Activated CD8-positive, alpha-beta T cell treated with anti-CD3 and anti-CD28 coated beads for 36 hours (primary cell): ENCODE data around the gene ERGIC3. TPM values are rescaled to one million over a fixed set of nuclear protein-coding genes. Genes with fewer than 3 reads are reported as not detected.

Source experiments
- ATAC-seq: fragments of 200-7000 bp; cut with Tn5 transposase; one replicate; pipeline ENCODE4 v1.10.0; 2021; ENCODE audit warnings: mild to moderate bottlenecking, moderate library complexity
- CTCF ChIA-PET: fragments of 350-600 bp; sonication (Branson Sonifier 250); formaldehyde crosslinking; loops from one replicate; lab custom pipeline; 2021; ENCODE audit warnings: antibody characterized with exemption; lab: Charles Lee
- POLR2A ChIA-PET: fragments of 350-600 bp; sonication (Branson Sonifier 250); formaldehyde crosslinking; loops from one replicate; lab custom pipeline; 2021; ENCODE audit warnings: antibody characterized with exemption; lab: Charles Lee
- DNase-seq: peaks from one replicate; pipeline ENCODE4 v3.0.0-alpha.2; 2020
- H3K27ac Mint-ChIP-seq: one replicate; pipeline ENCODE4 v1.8.0; 2021; ENCODE audit warnings: mild to moderate bottlenecking, mixed read lengths
- H3K27me3 Mint-ChIP-seq: one replicate; pipeline ENCODE4 v1.8.0; 2021; ENCODE audit warnings: mixed read lengths
- H3K36me3 Mint-ChIP-seq: one replicate; pipeline ENCODE4 v1.8.0; 2021; ENCODE audit warnings: low read depth, mixed read lengths
- H3K4me1 Mint-ChIP-seq: one replicate; pipeline ENCODE4 v1.8.0; 2021; ENCODE audit warnings: low read depth, mixed read lengths
- H3K4me3 Mint-ChIP-seq: one replicate; pipeline ENCODE4 v1.8.0; 2021; ENCODE audit warnings: mild to moderate bottlenecking, moderate library complexity, mixed read lengths
- H3K9me3 Mint-ChIP-seq: one replicate; pipeline ENCODE4 v1.8.0; 2021; ENCODE audit warnings: mixed read lengths
- CTCF ChIP-seq: fragments of 200-600 bp; IDR thresholded peaks from one replicate; pipeline ENCODE4 v1.8.0; 2022; ENCODE audit warnings: antibody characterized with exemption, mild to moderate bottlenecking
- intact Hi-C: fragments of 100-400 bp; cut with micrococcal nuclease; formaldehyde crosslinking; loops from one replicate; pipeline ENCODE4 v1.10.0; 2022
- total RNA-seq, 2 experiments: library from RNA; stranded (reverse); gene quantifications; one replicate each; pipeline ENCODE4 v1.2.3, GENCODE V29; 2021

The ERGIC3 gene
- total RNA-seq, 2 experiments from 2014 or later = 94.3 to 98.0 TPM

GRCh38 chr20:35571555-35571954 lies 29.7 kb downstream of the ERGIC3 start:
- Mint-ChIP-seq H3K27ac (no peak overlapping the region), H3K27me3 (no peaks in the 10 kb centered on the region), H3K9me3 (peaks cover 7% of the 10 kb centered on the region), H3K4me3 (no peak overlapping the region), H3K4me1 (no peaks in the 10 kb centered on the region), H3K36me3 (peaks cover 2% of the 10 kb centered on the region)
- intact Hi-C loops = no loop called here
- POLR2A ChIA-PET = no interaction called here
- CTCF ChIA-PET = interaction anchor here (0.8 to 1.7 kb wide), 2 partner anchors 9 to 20 kb away, joined by 3 to 4 read pairs; no protein-coding TSS in a partner anchor
- ATAC-seq (no peak), DNase-seq (no peak)
- no peak for TF ChIP-seq CTCF

- DNase-seq (no peak), ATAC-seq (no peak)
- intact Hi-C loops = no loop called here
- no peak for TF ChIP-seq CTCF
- ChIA-PET POLR2A (interaction anchor here (0.7 to 0.9 kb wide), 2 partner anchors 11 to 157 kb away, joined by 3 read pairs; no protein-coding TSS in a partner anchor), CTCF (interaction anchor here (1.2 kb wide), 1 partner anchor 21 kb away, joined by 3 read pairs; no protein-coding TSS in a partner anchor)
- Mint-ChIP-seq H3K4me3 (no peak overlapping the region), H3K9me3 (peaks cover 7% of the 10 kb centered on the region), H3K4me1 (no peaks in the 10 kb centered on the region), H3K27ac (no peak overlapping the region), H3K27me3 (no peaks in the 10 kb centered on the region), H3K36me3 (peaks cover 2% of the 10 kb centered on the region)
These were observed 31.0 kb downstream of the ERGIC3 start for GRCh38 chr20:35572838-35573237.

GRCh38 chr20:35575958-35576357 lies 34.1 kb downstream of the ERGIC3 start:
- CTCF ChIA-PET = no interaction called here
- no peaks in the 10 kb centered on the region for H3K27me3 Mint-ChIP-seq
- H3K27ac Mint-ChIP-seq = no peak overlapping the region
- TF ChIP-seq CTCF = no peak
- peaks cover 7% of the 10 kb centered on the region for H3K9me3 Mint-ChIP-seq
- no peak for DNase-seq
- ATAC-seq = no peak
- no peak overlapping the region for H3K4me3 Mint-ChIP-seq
- no peaks in the 10 kb centered on the region for H3K4me1 Mint-ChIP-seq
- H3K36me3 Mint-ChIP-seq = peaks cover 2% of the 10 kb centered on the region
- POLR2A ChIA-PET = no interaction called here
- intact Hi-C loops = no loop called here

- no peak for TF ChIP-seq CTCF
- Mint-ChIP-seq H3K9me3 (peaks cover 7% of the 10 kb centered on the region), H3K36me3 (peaks cover 2% of the 10 kb centered on the region), H3K27me3 (no peaks in the 10 kb centered on the region), H3K27ac (no peak overlapping the region), H3K4me3 (no peak overlapping the region), H3K4me1 (no peaks in the 10 kb centered on the region)
- CTCF ChIA-PET = no interaction called here
- POLR2A ChIA-PET = no interaction called here
- DNase-seq = no peak
- intact Hi-C loops = no loop called here
- ATAC-seq = no peak
These were observed 34.9 kb downstream of the ERGIC3 start for GRCh38 chr20:35576816-35577215.

- ATAC-seq (no peak), DNase-seq (no peak)
- Mint-ChIP-seq H3K27ac (no peak overlapping the region), H3K36me3 (no peaks in the 10 kb centered on the region), H3K27me3 (no peaks in the 10 kb centered on the region), H3K9me3 (peaks cover 1% of the 10 kb centered on the region), H3K4me3 (no peak overlapping the region), H3K4me1 (no peaks in the 10 kb centered on the region)
- intact Hi-C loops = no loop called here
- ChIA-PET POLR2A (no interaction called here), CTCF (no interaction called here)
- TF ChIP-seq CTCF = no peak
These were observed 36.6 kb downstream of the ERGIC3 start for GRCh38 chr20:35578469-35578868.
